ENCODE measurements around the gene PDE8A. TPM values are rescaled to one million over a fixed set of nuclear protein-coding genes. Genes with fewer than 3 reads are reported as not detected.
"Not testable (repeated sequence)": the region's sequence is repeated elsewhere in the genome, so short reads cannot be mapped to it uniquely, and the experiment has no call there.

The PDE8A gene
- total RNA-seq, 1 donor from 2014 or later: 13.5 TPM

DNA sequence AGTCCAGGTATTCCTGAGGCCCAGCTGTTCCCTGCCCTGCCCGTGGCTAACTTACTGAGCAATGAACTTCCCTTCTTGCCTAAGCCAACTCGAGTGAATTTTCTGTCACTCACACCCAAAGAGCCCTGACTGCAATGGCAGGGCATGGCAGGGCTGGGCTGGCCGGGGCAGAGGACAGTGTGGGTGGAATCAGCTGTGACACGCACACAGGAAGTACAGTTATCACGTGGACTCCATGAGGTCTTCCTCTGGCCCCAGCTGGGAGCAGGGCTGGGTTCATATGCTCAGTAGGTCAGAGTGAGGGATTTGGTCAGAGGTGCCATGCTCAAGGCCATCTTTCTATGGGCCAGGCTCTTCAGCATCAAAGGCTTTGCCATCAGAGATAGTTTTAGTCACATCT lies 192.0 kb downstream of the PDE8A start:
- ATAC-seq (ENCODE audit: poor library complexity); intact Hi-C loops (cut with DNase I); DNase-seq: not testable (repeated sequence)

GRCh38 chr15:85174521-85174920 lies 192.9 kb downstream of the PDE8A start:
- DNase-seq: no peak
- intact Hi-C loops (cut with DNase I): no loop called here
- no peak for ATAC-seq (ENCODE audit: poor library complexity)

- ATAC-seq (ENCODE audit: poor library complexity): not testable (repeated sequence)
These were observed 195.4 kb downstream of the PDE8A start for GRCh38 chr15:85177042-85177515.

DNA sequence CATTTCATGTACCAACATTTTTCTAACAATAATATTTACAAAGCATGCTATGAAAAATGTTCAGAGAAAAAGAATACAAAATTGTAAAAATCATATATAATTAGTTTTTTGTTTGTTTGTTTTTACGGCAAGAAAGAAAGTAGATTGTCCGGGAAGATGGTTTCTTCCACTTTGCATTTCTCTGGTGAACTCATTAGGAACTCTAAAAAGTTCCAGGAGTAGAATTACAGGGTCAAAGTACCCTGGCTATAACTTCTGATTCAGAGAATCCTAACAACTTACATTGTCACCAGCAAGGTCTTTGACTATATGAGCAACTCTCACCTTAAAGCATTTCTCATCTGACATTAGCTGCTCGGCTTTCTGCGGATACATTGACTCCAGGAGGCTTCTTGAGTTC lies 196.7 kb downstream of the PDE8A start:
- DNase-seq: no peak

More at GRCh38 chr15:85177042-85177515, 195.4 kb downstream of the PDE8A start:
- DNase-seq; intact Hi-C loops (cut with DNase I): not testable (repeated sequence)

GRCh38 chr15:85179700-85180099 lies 198.0 kb downstream of the PDE8A start:
- ATAC-seq (ENCODE audit: poor library complexity) (peak; percentile 59), DNase-seq (no peak)
- intact Hi-C loops (cut with DNase I): no loop called here

More for the DNA sequence above, 196.7 kb downstream of the PDE8A start:
- ATAC-seq (ENCODE audit: poor library complexity): no peak
- intact Hi-C loops (cut with DNase I): no loop called here

- ATAC-seq (ENCODE audit: poor library complexity); intact Hi-C loops (cut with DNase I); DNase-seq: not testable (repeated sequence)
These were observed 203.7 kb downstream of the PDE8A start for GRCh38 chr15:85185350-85185749.

DNA sequence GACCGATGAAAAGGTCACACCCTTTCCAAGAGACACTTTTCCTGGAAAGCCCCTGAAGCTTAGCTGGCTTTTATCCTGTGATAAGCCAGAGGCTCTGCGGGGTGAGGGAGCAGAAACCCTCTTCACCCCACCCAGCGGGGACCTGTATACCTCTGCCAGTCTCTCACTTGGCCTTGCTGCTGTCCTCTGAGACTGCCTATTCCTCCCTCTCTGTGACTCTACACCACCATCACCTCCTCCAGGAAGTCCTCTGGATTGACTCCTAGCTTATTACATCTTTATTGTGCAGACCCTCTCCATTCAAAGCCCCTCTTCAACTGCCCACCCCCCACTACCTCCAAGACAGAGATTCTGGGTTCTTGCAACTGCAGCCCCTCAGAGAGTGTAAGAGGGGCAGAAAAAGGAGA lies 206.5 kb downstream of the PDE8A start:
- intact Hi-C loops (cut with DNase I); ATAC-seq (ENCODE audit: poor library complexity); DNase-seq: not testable (repeated sequence)

Other genes with a start within 250 kb of the PDE8A start
- 16.3 TPM for gene ZNF592, start 233.3 kb upstream of the PDE8A start, total RNA-seq
- 114 TPM for gene ALPK3, start 164.5 kb upstream of the PDE8A start, total RNA-seq
- gene SLC28A1, start 97.2 kb upstream of the PDE8A start, total RNA-seq: 0.46 TPM